Measurements from ENCODE around the gene CNST.
"Not testable (repeated sequence)": the region's sequence is repeated elsewhere in the genome, so short reads cannot be mapped to it uniquely, and the experiment has no call there.

Gene CNST

DNA sequence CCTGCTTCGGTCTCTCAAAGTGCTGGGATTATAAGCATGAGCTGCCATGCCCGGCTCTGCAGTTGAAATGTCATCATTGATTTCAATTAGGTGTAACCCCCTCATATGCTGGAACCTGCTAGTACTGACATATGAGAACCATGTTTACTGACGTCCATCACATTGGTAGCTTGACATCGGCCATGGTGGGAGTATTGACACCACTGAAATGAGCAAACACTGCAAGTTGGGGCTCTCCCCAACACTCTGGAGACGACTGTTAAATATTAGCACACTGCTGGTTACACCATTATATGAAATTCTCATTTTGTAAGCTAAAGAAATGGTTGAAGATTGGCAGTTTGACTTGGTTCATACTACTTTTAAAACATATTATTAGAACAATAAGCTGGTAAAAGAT, 63.7 kb downstream of the CNST start:
- Histone ChIP-seq H3K27me3 (replicated peaks; ENCODE audit: control insufficient read depth, insufficient read depth, low read length) (no peaks in the 10 kb centered on the region), H3K4me1 (ENCODE audit: control insufficient read depth, insufficient read depth, low read length) (peaks cover 47% of the 10 kb centered on the region), H3K4me3 (ENCODE audit: low read length) (no peak overlapping the region), H3K36me3 (ENCODE audit: control insufficient read depth, insufficient read depth, low read length, severe bottlenecking) (peaks cover 21% of the 10 kb centered on the region), H3K9ac (ENCODE audit: low read length) (peak overlapping the region; percentile 34), H3K9me3 (ENCODE audit: control insufficient read depth, low read length) (no peaks in the 10 kb centered on the region)
- DNase-seq (ENCODE audit: low read depth), result no peak

DNA sequence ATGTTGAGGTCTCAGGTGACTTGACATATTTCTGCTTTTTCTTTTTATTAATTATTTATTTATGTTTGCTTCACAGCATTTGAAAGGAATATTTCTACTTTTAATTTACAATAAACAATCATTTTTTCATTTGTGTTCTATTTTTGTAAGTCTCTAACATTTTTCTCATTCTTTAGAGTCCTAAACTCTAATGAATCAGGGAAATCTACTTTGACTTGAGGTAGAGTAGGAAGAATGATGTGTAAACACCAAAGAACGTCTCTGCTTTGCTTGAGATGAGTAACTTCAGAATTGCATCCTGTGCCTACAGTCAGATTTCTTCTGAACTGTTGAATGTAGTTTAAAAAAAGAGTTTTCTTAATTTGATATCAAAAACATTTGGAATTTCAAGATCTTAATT, 65.2 kb downstream of the CNST start:
- Histone ChIP-seq H3K4me1 (ENCODE audit: control insufficient read depth, insufficient read depth, low read length) (peaks cover 47% of the 10 kb centered on the region), H3K27me3 (replicated peaks; ENCODE audit: control insufficient read depth, insufficient read depth, low read length) (no peaks in the 10 kb centered on the region), H3K36me3 (ENCODE audit: control insufficient read depth, insufficient read depth, low read length, severe bottlenecking) (peaks cover 18% of the 10 kb centered on the region), H3K4me3 (ENCODE audit: low read length) (no peak overlapping the region), H3K9ac (ENCODE audit: low read length) (peak overlapping the region; percentile 47), H3K9me3 (ENCODE audit: control insufficient read depth, low read length) (no peaks in the 10 kb centered on the region)
- DNase-seq (ENCODE audit: low read depth), result peak; percentile 71

DNA sequence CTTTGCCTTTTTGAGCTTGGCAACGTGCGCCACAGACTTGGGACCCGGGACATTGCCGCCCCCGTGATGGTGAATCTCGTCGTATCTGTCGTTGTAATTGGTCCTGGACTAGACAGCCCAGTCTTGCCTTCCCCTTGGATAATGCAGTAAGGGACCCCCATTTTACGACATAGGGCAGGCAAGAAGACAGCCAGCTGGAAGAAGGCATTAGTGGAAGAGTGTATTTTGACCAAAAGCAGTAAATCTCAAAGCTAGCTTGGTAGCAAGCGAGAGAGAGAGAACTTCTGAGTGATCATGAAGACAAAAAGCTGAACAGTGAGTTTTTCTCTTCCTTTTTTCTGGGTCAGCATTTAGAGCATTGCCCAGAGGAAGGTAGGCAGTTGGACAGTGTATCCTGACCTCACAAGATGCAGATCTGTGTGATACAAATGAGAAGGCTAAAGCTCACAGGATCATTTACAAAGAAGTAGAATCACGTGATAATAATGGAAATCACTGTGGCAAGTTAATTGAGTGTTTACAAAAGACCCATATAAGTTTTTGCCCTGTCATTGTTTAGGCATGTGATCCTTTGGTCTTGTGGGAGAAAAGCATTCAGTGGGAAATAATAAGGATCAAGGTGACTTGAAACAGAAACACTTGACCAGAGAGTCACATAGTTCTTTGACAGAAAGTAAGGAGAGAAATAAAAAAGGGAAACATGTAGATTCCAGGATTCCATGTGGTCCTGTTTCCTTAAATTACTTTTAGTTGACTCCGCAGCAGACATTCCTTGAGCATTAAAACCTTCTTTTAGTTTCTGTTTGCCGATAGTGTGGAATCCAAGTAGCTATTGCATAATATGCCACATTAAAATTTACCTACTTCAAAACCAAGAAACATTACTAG, 66.3 kb downstream of the CNST start:
- H3K27me3 ChIP-seq (replicated peaks; ENCODE audit: control insufficient read depth, insufficient read depth, low read length), result no peaks in the 10 kb centered on the region
- peaks cover 47% of the 10 kb centered on the region for H3K4me1 ChIP-seq (ENCODE audit: control insufficient read depth, insufficient read depth, low read length)
- DNase-seq (ENCODE audit: low read depth), result peak; percentile 86
- no peaks in the 10 kb centered on the region for H3K9me3 ChIP-seq (ENCODE audit: control insufficient read depth, low read length)
- H3K4me3 ChIP-seq (ENCODE audit: low read length), result peak overlapping the region; percentile 65
- peaks cover 18% of the 10 kb centered on the region for H3K36me3 ChIP-seq (ENCODE audit: control insufficient read depth, insufficient read depth, low read length, severe bottlenecking)
- peak overlapping the region; percentile 47 for H3K9ac ChIP-seq (ENCODE audit: low read length)

DNA sequence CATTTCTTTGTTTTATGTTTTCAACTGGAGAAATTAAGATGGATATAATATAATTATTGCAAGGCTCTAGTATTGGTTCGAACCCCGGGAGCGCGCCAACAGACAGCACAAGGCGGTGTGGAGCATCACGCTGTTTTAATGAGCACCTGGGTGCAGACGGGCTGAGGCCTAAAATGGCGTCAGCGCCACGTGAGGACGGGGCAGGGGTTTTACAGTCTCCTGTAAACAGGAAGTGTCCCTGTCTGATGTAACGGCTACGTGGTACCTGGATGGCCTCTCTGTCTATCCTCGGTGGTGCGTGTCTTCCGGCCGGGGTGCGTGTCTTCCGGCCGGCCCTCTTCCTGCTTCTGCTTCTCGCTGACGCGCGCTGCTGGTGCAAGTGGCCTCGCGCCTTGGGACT, 68.4 kb downstream of the CNST start:
- not testable (repeated sequence) for H3K9me3 ChIP-seq (ENCODE audit: control insufficient read depth, low read length); H3K27me3 ChIP-seq (replicated peaks; ENCODE audit: control insufficient read depth, insufficient read depth, low read length); DNase-seq (ENCODE audit: low read depth); H3K9ac ChIP-seq (ENCODE audit: low read length); H3K4me3 ChIP-seq (ENCODE audit: low read length)
- H3K36me3 ChIP-seq (ENCODE audit: control insufficient read depth, insufficient read depth, low read length, severe bottlenecking), result peaks cover 27% of the 10 kb centered on the region
- peaks cover 34% of the 10 kb centered on the region for H3K4me1 ChIP-seq (ENCODE audit: control insufficient read depth, insufficient read depth, low read length)

DNA sequence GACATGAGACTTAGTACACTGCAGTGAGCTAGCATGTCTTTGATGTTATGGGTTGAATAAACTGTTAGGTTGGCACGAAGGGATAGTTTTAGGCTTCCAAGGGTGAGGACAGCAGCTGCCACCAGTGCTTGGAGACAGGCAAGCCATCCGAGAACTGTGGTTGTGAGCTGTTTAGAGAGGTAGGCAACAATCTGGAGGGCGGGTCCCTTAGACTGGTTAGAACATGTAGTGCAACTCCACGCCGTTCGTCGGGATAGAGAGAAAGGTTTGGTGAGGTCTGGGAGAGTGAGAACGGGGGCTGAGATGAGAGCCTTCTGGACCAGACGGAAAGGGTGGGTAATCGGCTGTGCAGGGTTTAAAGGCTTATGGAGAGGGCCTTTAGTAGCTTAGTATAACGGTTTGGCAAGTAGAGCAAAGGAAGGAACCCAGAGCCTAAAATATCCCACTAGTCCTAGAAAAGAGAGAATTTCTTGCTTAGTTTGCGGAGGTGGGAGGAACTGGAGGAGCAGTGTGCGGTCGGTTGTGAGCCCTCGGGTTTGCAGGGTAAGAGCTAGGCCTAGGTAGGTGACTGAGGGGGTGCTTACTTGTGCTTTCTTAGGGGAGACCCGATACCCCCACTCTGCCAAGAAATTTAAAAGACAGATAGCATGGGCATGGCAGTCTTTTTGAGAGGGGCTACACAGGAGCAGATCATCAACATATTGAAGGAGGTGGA, 72.8 kb downstream of the CNST start:
- no peaks in the 10 kb centered on the region for H3K9me3 ChIP-seq (ENCODE audit: control insufficient read depth, low read length)
- no peaks in the 10 kb centered on the region for H3K27me3 ChIP-seq (replicated peaks; ENCODE audit: control insufficient read depth, insufficient read depth, low read length)
- H3K4me1 ChIP-seq (ENCODE audit: control insufficient read depth, insufficient read depth, low read length), result peaks cover 6% of the 10 kb centered on the region
- no peak for DNase-seq (ENCODE audit: low read depth)
- no peak overlapping the region for H3K4me3 ChIP-seq (ENCODE audit: low read length)
- H3K36me3 ChIP-seq (ENCODE audit: control insufficient read depth, insufficient read depth, low read length, severe bottlenecking), result peaks cover 42% of the 10 kb centered on the region
- no peak overlapping the region for H3K9ac ChIP-seq (ENCODE audit: low read length)

DNA sequence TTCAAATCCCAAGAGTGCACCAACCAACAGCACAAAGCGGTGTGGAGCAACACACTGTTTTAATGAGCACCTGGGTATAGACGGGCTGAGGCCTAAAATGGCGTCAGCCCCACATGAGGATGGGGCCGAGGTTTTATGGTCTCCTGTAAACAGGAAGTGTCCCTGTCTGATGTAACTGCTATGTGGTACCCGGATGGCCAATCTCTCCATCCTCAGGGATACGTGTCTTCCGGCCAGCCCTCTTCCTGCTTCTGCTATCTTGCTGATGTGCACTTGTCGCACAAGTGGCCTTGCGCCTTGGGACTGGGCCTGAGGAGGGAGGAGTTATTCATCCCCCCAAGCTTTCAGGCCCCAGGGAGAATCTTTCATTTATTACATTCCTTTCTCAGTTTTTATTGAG, 73.5 kb downstream of the CNST start:
- no peak overlapping the region for H3K9ac ChIP-seq (ENCODE audit: low read length)
- peaks cover 6% of the 10 kb centered on the region for H3K4me1 ChIP-seq (ENCODE audit: control insufficient read depth, insufficient read depth, low read length)
- H3K27me3 ChIP-seq (replicated peaks; ENCODE audit: control insufficient read depth, insufficient read depth, low read length), result no peaks in the 10 kb centered on the region
- H3K36me3 ChIP-seq (ENCODE audit: control insufficient read depth, insufficient read depth, low read length, severe bottlenecking), result peaks cover 39% of the 10 kb centered on the region
- no peak for DNase-seq (ENCODE audit: low read depth)
- no peaks in the 10 kb centered on the region for H3K9me3 ChIP-seq (ENCODE audit: control insufficient read depth, low read length)
- H3K4me3 ChIP-seq (ENCODE audit: low read length), result no peak overlapping the region

DNA sequence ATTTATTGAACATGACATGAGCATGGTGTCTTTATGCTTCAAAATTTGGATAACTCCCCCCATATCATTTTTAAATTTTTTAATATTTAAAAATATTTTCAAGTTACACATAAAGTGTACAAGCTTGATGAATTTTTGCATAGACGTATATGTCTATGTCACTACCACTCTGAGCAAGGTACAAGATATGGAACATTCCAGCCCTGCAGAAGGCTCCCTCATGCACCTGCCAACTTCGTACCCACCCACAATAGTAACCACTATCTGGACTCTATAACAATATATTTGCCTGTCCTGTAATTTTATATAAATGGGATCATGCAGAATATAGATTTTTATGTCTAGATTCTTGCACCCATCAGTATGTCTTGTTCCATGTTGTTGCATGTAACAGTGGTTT, 74.5 kb downstream of the CNST start:
- Histone ChIP-seq H3K9ac (ENCODE audit: low read length) (no peak overlapping the region), H3K4me1 (ENCODE audit: control insufficient read depth, insufficient read depth, low read length) (peaks cover 6% of the 10 kb centered on the region), H3K4me3 (ENCODE audit: low read length) (no peak overlapping the region), H3K27me3 (replicated peaks; ENCODE audit: control insufficient read depth, insufficient read depth, low read length) (no peaks in the 10 kb centered on the region), H3K36me3 (ENCODE audit: control insufficient read depth, insufficient read depth, low read length, severe bottlenecking) (peaks cover 44% of the 10 kb centered on the region), H3K9me3 (ENCODE audit: control insufficient read depth, low read length) (no peaks in the 10 kb centered on the region)
- DNase-seq (ENCODE audit: low read depth), result no peak

DNA sequence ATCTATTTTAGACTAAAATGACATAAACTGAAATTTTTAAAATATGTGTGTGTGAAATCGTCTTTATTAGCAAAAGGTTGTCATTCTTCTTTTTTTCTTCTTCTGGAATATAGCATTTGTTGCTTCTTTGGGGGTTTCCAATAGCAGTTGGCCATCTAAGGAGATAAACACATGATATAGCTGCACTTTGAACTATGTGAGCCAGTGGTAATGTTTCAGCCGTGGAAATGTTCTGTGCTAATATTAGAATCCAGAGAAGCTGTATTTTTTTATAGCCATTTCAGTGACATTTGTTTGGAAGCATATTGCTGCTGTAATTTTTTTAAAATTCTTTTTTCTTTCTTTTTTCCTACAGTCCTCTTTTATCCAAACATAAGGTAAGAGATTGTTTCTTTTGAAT, 75.1 kb downstream of the CNST start:
- no peak for DNase-seq (ENCODE audit: low read depth)

DNA sequence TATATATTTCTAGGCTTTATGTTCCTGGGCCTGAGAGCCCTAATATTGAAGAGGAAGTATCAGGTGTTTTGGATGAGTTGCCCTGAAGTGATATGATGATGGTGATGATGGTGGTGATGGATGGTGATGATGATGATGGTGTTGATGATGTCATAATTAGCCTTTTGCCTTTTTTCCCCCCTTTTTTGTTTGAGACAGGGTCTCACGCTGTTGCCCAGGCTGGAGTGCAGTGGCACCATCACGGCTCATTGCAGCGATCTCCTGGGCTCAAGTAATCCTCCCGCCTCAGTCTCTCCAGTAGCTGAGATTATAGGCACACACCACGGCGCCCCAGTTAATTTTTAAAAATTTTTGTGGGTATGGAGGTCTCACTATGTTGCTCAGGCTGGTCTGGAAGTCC, 76.5 kb downstream of the CNST start:
- Histone ChIP-seq H3K9me3 (ENCODE audit: control insufficient read depth, low read length) (no peaks in the 10 kb centered on the region), H3K9ac (ENCODE audit: low read length) (no peak overlapping the region), H3K4me3 (ENCODE audit: low read length) (no peak overlapping the region), H3K27me3 (replicated peaks; ENCODE audit: control insufficient read depth, insufficient read depth, low read length) (no peaks in the 10 kb centered on the region), H3K4me1 (ENCODE audit: control insufficient read depth, insufficient read depth, low read length) (peaks cover 16% of the 10 kb centered on the region), H3K36me3 (ENCODE audit: control insufficient read depth, insufficient read depth, low read length, severe bottlenecking) (peaks cover 41% of the 10 kb centered on the region)
- DNase-seq (ENCODE audit: low read depth), result no peak

More for the DNA sequence above, 75.1 kb downstream of the CNST start:
- Histone ChIP-seq H3K4me1 (ENCODE audit: control insufficient read depth, insufficient read depth, low read length) (peaks cover 6% of the 10 kb centered on the region), H3K27me3 (replicated peaks; ENCODE audit: control insufficient read depth, insufficient read depth, low read length) (no peaks in the 10 kb centered on the region), H3K9ac (ENCODE audit: low read length) (no peak overlapping the region), H3K36me3 (ENCODE audit: control insufficient read depth, insufficient read depth, low read length, severe bottlenecking) (peaks cover 44% of the 10 kb centered on the region), H3K9me3 (ENCODE audit: control insufficient read depth, low read length) (no peaks in the 10 kb centered on the region), H3K4me3 (ENCODE audit: low read length) (no peak overlapping the region)

DNA sequence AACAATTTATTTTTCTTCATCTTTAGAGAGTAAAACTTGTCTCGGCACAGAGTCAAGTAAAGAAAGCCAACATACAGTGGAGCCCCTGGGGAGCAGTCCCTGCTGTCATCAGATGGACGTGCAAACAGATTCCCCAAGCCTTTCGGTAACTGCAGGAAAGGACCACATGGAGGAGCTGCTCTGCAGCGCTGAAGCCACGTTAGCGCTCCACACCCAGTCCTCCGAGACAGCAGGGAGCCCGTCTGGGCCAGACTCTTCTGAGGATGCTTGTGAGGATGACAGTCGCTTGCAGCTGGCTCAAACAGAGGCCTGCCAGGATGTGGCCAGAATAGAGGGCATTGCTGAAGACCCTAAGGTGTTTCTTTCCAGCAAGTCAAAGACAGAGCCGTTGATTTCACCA, 80.9 kb downstream of the CNST start:
- peak overlapping the region; percentile 69 for H3K4me3 ChIP-seq (ENCODE audit: low read length)
- DNase-seq (ENCODE audit: low read depth), result peak; percentile 63
- H3K27me3 ChIP-seq (replicated peaks; ENCODE audit: control insufficient read depth, insufficient read depth, low read length), result no peaks in the 10 kb centered on the region
- peak overlapping the region; percentile 73 for H3K9ac ChIP-seq (ENCODE audit: low read length)
- peaks cover 16% of the 10 kb centered on the region for H3K4me1 ChIP-seq (ENCODE audit: control insufficient read depth, insufficient read depth, low read length)
- H3K36me3 ChIP-seq (ENCODE audit: control insufficient read depth, insufficient read depth, low read length, severe bottlenecking), result peaks cover 53% of the 10 kb centered on the region
- H3K9me3 ChIP-seq (ENCODE audit: control insufficient read depth, low read length), result no peaks in the 10 kb centered on the region

DNA sequence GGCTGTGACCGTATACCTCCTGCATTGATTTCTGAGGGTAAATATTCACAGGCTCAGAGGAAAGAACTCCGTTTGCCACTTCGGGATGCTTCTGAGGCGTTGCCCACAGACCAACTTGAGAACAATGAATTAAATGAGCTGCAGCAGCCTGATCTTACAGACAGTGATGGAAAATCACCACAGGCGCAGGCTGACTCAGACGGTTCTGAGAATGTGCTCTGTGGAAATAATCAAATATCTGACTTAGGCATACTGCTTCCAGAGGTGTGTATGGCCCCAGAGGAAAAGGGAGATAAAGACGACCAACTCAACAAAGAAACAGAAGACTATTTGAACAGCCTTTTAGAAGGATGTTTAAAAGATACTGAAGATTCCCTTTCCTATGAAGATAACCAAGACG, 81.3 kb downstream of the CNST start:
- peaks cover 52% of the 10 kb centered on the region for H3K36me3 ChIP-seq (ENCODE audit: control insufficient read depth, insufficient read depth, low read length, severe bottlenecking)
- H3K4me1 ChIP-seq (ENCODE audit: control insufficient read depth, insufficient read depth, low read length), result peaks cover 16% of the 10 kb centered on the region
- peak overlapping the region; percentile 73 for H3K9ac ChIP-seq (ENCODE audit: low read length)
- H3K27me3 ChIP-seq (replicated peaks; ENCODE audit: control insufficient read depth, insufficient read depth, low read length), result no peaks in the 10 kb centered on the region
- H3K9me3 ChIP-seq (ENCODE audit: control insufficient read depth, low read length), result no peaks in the 10 kb centered on the region
- peak; percentile 16 for DNase-seq (ENCODE audit: low read depth)
- peak overlapping the region; percentile 69 for H3K4me3 ChIP-seq (ENCODE audit: low read length)

Data from adipocyte (in vitro differentiated cells).